ENCODE results near the gene SHISA2.
"Not testable (repeated sequence)": the region's sequence is repeated elsewhere in the genome, so short reads cannot be mapped to it uniquely, and the experiment has no call there.

DNA sequence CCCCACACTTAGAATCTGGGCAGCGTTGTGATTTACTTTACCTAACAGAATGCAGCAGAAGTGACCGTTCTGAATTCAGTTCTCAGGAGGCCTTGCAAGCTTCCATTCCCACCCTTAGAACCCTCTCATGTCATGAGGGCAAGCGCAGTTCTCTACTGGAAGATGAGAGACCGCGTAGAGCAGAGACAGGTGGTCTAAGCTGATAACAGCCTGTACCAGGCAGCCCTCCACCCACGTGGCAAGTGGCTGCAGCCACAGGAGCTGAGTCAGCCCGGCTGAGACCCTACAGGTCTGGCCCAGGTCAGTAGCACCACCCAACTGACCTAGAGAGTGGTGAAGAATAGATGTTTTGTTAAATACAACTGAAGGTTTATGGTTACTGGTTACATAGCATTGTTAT lies 14.7 kb upstream of the SHISA2 start:
- TF ChIP-seq, protein P1, sequence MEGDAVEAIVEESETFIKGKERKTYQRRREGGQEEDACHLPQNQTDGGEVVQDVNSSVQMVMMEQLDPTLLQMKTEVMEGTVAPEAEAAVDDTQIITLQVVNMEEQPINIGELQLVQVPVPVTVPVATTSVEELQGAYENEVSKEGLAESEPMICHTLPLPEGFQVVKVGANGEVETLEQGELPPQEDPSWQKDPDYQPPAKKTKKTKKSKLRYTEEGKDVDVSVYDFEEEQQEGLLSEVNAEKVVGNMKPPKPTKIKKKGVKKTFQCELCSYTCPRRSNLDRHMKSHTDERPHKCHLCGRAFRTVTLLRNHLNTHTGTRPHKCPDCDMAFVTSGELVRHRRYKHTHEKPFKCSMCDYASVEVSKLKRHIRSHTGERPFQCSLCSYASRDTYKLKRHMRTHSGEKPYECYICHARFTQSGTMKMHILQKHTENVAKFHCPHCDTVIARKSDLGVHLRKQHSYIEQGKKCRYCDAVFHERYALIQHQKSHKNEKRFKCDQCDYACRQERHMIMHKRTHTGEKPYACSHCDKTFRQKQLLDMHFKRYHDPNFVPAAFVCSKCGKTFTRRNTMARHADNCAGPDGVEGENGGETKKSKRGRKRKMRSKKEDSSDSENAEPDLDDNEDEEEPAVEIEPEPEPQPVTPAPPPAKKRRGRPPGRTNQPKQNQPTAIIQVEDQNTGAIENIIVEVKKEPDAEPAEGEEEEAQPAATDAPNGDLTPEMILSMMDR (IDR thresholded peaks at IDR 0.05), result not testable (repeated sequence)
- not testable (repeated sequence) for TF ChIP-seq POLR2A (IDR thresholded peaks at IDR 0.05)
